GM20000 (cell line): ENCODE results near the gene HSD17B4.
"Not testable (repeated sequence)": the region's sequence is repeated elsewhere in the genome, so short reads cannot be mapped to it uniquely, and the experiment has no call there.

Experiments used
- DNase-seq: peaks from one replicate; pipeline ENCODE4 v3.0.0; 2012; ENCODE audit warnings: low spot score
- CTCF ChIP-seq: IDR thresholded peaks from 2 replicates; pipeline ENCODE4 v1.5.1; 2012; ENCODE audit warnings: mild to moderate bottlenecking, control low read depth; ENCODE audit errors: extremely low read depth, missing control alignments

The HSD17B4 gene

GRCh38 chr5:119420169-119420568, 32.1 kb upstream of the HSD17B4 start:
- no peak for DNase-seq
- TF ChIP-seq CTCF: no peak

- TF ChIP-seq CTCF: no peak
- DNase-seq: no peak
Observed at GRCh38 chr5:119426057-119426456, 26.2 kb upstream of the HSD17B4 start.

- DNase-seq: no peak
Observed at GRCh38 chr5:119427060-119427459, 25.2 kb upstream of the HSD17B4 start.

GRCh38 chr5:119427596-119427995, 24.7 kb upstream of the HSD17B4 start:
- DNase-seq: not testable (repeated sequence)

More at GRCh38 chr5:119427060-119427459, 25.2 kb upstream of the HSD17B4 start:
- no peak for TF ChIP-seq CTCF

GRCh38 chr5:119428166-119428565, 24.1 kb upstream of the HSD17B4 start:
- DNase-seq: not testable (repeated sequence)

- DNase-seq: not testable (repeated sequence)
Observed at GRCh38 chr5:119428574-119428973, 23.7 kb upstream of the HSD17B4 start.

- not testable (repeated sequence) for DNase-seq
Observed at GRCh38 chr5:119432674-119433237, 19.5 kb upstream of the HSD17B4 start.

GRCh38 chr5:119435436-119436132, 16.7 kb upstream of the HSD17B4 start:
- peak; percentile 50 for DNase-seq
- peak; percentile 56 for TF ChIP-seq CTCF

- not testable (repeated sequence) for DNase-seq
Observed at GRCh38 chr5:119437785-119438586, 14.3 kb upstream of the HSD17B4 start.

- DNase-seq: not testable (repeated sequence)
Observed at GRCh38 chr5:119438587-119438917, 13.7 kb upstream of the HSD17B4 start.
